Measurements from ENCODE around the gene NTSR1.

- TF ChIP-seq CTCF (IDR thresholded peaks at IDR 0.05; ENCODE audit: poor library complexity, severe bottlenecking) = no peak
- TF ChIP-seq EP300 (conservative IDR thresholded peaks at IDR 0.05; ENCODE audit: poor library complexity, severe bottlenecking) = no peak
- TF ChIP-seq EZH2 (IDR thresholded peaks at IDR 0.05; ENCODE audit: borderline replicate concordance, insufficient read depth, low read length, poor library complexity, severe bottlenecking) = no peak
These were observed 19.6 kb downstream of the NTSR1 start for GRCh38 chr20:62728028-62728780.

Measured in neural cell (in vitro differentiated cells).